Tracheal epithelial cell (primary cell): Measurements from ENCODE around the gene ELOVL5. TPM values are rescaled to one million over a fixed set of nuclear protein-coding genes. Genes with fewer than 3 reads are reported as not detected.

Experiments used
- total RNA-seq: library from RNA; depleted of rRNA; stranded (reverse); fragments of >200 nt; gene quantifications from 2 replicates; pipeline ENCODE4 v1.2.1, GENCODE V29; 2014

Gene ELOVL5, protein sequence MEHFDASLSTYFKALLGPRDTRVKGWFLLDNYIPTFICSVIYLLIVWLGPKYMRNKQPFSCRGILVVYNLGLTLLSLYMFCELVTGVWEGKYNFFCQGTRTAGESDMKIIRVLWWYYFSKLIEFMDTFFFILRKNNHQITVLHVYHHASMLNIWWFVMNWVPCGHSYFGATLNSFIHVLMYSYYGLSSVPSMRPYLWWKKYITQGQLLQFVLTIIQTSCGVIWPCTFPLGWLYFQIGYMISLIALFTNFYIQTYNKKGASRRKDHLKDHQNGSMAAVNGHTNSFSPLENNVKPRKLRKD
- 35.9 and 53.5 TPM in 2 replicates for total RNA-seq

DNA sequence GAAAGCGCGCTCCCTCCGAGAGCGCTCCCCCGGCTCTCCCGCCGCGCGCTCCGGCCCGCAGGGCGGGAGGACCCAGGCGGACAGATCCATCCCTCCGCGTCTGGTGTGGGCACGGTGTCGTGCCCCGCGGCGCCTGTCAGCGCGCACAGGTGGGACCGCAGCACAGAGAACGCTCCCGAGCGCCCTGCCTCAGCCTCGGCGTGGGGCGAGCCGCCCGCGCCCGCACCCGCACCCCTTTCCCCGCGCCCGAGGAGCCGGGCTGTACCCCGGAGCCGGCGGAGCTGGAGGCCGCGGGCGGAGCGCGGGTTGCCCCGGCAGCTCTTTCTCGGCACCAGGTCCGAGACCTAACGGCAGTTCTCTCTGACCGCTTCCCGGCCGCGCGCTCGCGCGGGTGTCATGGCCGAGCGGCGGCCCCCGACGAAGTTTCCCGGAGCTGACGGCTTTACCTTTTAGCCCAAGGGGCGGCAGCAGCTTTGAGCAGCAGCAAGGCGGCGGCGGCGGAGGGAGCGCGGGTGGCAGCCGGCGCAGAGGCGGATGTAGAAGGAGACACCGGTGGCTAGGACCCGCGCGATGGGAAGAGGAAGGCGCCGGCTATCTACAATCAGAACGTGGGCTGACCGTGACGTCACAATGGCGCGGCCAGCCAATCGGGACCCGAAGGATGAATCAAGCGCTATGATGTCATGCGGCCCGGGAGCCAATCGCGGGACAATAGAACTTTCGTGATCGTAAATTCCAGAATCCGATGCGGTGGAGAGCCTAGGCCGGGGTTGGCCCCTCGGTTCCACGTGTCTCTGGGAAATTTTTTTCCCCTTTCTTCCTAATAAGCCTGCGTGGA is at the start of gene ELOVL5:
Gene ELOVL5 (minus strand): TSS at position 580 of the 838 bp plus-strand sequence. CDS start 53,251 bp downstream, outside the sequence.

Other genes with a start within 250 kb of the ELOVL5 start
- not detected in 2 replicates for gene GCM1, start 200.1 kb downstream of the ELOVL5 start, total RNA-seq
- 44.1 and 182 TPM in 2 replicates for gene GCLC, start 196.2 kb upstream of the ELOVL5 start, total RNA-seq